ENCODE data around the gene FMO5.
"Not testable (repeated sequence)": the region's sequence is repeated elsewhere in the genome, so short reads cannot be mapped to it uniquely, and the experiment has no call there.

The FMO5 gene

DNA sequence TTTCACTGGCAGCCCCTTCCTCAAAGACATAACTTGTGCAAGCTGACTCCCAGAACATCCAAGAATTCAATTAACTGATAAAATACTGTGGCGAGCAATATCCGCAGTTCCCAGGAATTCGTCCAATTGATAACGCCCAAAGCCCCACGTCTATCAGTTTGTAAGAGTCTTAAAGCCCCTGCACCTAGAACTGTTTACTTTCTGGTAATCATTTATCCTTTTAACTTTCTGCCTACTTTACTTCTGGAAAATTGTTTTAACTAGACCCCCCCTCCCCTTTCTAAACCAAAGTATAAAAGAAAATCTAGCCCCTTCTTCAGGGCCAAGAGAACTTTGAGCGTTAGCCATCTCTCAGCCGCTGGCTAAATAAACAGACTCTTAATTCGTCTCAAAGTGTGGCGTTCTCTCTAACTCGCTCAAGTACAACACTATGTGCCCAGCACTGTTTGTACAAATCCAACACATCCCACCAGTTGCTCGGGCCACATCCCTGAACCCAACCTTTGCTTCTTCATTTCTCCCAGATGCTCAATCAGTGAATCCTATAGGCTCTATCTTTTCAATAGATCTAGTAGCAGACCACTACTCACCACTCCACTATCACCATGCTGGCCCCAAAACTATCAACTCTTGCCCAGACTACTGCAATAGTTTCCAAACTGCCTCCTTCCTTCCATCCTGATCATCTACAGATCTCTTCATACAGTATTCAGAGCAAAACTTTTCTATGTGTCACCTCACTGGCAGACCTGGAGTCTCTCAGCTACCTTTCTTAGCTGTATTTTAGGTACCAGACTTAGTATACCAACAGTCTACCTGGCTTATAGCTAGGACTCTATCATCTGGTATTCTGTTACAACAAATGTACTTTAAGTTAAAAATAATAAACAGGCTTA lies 14.0 kb upstream of the FMO5 start:
- no peak for DNase-seq (ENCODE audit: low spot score)

GRCh38 chr1:147238053-147238902 lies 13.1 kb upstream of the FMO5 start:
- no peak for DNase-seq (ENCODE audit: low spot score)

- DNase-seq (ENCODE audit: low spot score) = no peak
Measured at GRCh38 chr1:147236959-147237791, 12.0 kb upstream of the FMO5 start.

DNA sequence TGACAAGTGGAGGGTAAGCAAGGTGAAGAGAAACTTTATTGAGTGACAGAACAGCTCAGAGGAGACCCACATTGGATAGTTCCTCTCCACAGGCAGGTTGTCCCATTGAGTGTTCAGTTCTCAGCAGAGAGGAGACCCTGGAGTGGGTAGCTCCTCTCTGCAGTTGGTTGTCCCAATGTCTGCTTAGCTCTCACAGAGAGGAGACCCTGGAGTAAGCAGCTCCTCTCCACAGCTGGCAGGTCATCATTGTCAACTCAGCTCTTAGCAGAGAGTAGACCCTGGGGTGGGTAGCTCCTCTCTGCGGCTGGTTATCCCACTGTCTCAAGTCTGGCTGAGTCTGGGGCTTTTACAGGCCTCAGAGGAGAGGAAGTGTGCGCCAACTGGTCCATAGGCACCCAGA lies 11.3 kb upstream of the FMO5 start:
- DNase-seq (ENCODE audit: low spot score) = no peak

GRCh38 chr1:147235822-147236221 lies 10.7 kb upstream of the FMO5 start:
- DNase-seq (ENCODE audit: low spot score) = no peak

DNA sequence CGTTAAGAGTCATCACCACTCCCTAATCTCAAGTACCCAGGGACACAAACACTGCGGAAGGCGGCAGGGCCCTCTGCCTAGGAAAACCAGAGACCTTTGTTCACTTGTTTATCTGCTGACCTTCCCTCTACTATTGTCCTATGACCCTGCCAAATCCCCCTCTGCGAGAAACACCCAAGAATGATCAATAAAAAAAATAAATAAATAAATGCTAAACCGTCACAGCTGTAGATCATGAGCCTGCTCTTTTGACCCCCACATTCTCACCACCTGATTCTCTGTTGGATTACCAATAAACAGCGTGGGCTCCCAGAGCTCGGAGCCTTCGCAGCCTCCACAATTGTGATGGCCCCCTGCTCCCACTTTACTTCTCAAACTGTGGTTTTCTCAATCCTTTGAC lies 8.8 kb upstream of the FMO5 start:
- DNase-seq (ENCODE audit: low spot score) = not testable (repeated sequence)

DNA sequence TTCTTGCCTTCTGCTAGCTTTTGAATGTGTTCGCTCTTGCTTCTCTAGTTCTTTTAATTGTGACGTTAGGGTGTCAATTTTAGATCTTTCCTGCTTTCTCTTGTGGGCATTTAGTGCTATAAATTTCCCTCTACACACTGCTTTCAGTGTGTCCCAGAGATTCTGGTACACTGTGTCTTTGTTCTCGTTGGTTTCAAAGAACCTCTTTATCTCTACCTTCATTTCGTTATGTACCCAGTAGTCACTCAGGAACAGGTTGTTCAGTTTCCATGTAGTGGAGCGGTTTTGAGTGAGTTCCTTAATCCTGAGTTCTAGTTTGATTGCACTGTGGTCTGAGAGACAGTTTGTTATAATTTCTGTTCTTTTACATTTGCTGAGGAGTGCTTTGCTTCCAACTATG lies 5.9 kb upstream of the FMO5 start:
- not testable (repeated sequence) for DNase-seq (ENCODE audit: low spot score)

DNA sequence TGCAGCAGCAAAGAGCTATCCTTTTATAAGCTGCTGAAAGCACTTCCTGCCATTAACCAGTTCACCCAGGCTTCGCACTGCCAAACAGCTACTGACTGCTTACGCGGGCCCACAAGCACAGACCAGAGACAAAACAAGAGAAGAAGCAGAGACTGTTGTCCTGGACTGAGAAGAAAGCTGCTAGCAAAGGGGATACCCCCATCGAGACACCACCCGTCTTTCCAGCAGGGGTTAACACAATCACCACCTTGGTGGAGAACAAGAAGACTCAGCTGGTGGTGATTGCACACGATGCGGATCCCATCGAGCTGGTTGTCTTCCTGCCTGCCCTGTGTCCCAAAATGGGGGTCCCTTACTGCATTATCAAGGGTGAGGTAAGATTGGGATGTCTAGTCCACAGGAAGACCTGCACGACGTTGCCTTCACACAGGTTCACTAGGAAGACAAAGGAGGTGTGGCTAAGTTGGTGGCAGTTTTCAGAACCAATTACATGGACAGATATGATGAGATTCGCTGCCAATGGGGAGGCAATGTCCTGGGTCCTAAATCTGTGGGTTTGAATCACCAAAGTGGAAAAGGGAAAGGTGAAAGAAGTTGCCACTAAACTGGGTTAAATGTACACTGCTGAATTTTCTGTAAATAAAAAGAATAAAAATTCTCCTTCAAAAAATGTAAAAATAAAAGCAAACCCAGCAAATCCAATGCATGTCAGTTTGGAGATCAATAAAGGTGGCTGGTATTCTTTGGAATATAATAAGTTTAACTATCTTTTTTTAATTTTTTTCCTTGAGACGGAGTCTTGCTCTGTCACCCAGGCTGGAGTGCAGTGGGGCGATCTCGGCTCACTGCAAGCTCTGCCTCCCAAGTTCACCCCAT lies 1.2 kb downstream of the FMO5 start:
- no peak for DNase-seq (ENCODE audit: low spot score)

GRCh38 chr1:147218606-147219005 lies 6.5 kb downstream of the FMO5 start:
- DNase-seq (ENCODE audit: low spot score) = no peak

DNA sequence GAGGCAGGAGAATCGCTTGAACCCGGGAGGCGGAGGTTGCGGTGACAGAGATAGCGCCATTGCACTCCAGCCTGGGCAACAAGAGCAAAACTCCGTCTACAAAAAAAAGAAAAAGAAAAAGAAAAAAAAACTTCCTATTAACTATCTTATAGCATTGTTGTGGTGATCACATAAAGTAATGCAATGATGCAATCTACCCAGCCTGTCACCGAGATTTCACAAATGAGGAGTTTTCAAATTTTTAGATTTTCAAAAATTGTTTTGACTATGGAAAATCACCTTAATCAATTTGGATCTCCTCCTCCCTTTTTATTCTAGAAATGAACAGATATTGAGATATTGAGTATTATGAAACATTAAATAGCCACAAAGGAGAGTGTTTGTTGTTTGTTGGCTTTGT lies 8.0 kb downstream of the FMO5 start:
- no peak for DNase-seq (ENCODE audit: low spot score)

GRCh38 chr1:147216124-147216523 lies 9.0 kb downstream of the FMO5 start:
- no peak for DNase-seq (ENCODE audit: low spot score)

- DNase-seq (ENCODE audit: low spot score) = no peak
Measured at GRCh38 chr1:147215540-147215916, 9.6 kb downstream of the FMO5 start.

DNA sequence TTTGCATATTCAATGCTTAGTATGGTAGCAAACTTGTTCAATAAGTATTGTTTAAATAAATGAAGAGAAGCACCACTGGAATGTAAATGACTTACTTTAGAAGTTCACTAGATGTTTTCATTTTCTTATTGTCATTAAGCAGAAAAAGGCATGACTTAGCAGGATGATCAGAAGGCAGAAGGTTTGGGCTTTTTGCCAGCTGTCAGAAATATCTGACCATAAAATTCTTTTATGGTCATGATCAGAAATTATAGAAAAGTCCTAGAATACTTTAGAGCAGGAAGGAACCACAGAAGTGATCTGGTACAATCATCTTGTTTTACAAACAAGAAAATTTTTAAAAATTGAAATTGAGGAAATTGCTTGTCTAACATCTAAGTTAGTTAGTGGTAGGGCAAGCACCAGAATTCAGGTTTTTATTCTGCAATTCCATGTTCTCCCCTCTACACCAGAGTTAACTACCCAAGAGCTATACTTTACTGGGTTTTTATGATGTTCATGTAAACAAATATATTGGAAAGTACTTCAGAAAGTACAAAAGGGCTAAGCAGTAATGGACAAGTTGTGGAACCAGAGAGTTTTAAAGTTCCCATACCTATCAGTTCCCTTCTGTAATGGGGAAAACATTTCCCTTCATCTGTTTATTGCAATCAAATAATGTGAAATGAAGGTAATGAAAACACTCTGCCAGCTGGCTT lies 10.1 kb downstream of the FMO5 start:
- DNase-seq (ENCODE audit: low spot score) = no peak

DNA sequence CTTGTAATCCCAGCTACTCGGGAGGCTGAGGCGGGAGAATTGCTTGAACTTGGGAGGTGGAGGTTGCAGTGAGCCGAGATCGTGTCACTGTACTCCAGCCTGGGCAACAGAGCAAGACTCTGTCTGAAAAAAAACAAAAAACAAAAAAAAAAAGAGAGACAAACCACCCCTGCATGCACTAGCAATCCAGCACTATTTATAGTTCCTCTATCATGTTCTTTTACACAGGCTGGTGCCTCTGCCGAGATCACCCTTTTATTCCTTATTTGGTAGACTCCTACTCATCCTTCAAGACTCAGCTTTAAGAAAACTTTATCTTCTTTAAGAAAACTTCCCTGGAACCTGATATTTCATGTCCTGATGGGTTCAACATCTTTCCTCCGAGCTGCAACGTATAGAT lies 10.8 kb downstream of the FMO5 start:
- no peak for DNase-seq (ENCODE audit: low spot score)

- DNase-seq (ENCODE audit: low spot score) = no peak
Measured at GRCh38 chr1:147213271-147213670, 11.9 kb downstream of the FMO5 start.

GRCh38 chr1:147211577-147211976 lies 13.6 kb downstream of the FMO5 start:
- no peak for DNase-seq (ENCODE audit: low spot score)

GRCh38 chr1:147210987-147211386 lies 14.2 kb downstream of the FMO5 start:
- DNase-seq (ENCODE audit: low spot score) = no peak

DNA sequence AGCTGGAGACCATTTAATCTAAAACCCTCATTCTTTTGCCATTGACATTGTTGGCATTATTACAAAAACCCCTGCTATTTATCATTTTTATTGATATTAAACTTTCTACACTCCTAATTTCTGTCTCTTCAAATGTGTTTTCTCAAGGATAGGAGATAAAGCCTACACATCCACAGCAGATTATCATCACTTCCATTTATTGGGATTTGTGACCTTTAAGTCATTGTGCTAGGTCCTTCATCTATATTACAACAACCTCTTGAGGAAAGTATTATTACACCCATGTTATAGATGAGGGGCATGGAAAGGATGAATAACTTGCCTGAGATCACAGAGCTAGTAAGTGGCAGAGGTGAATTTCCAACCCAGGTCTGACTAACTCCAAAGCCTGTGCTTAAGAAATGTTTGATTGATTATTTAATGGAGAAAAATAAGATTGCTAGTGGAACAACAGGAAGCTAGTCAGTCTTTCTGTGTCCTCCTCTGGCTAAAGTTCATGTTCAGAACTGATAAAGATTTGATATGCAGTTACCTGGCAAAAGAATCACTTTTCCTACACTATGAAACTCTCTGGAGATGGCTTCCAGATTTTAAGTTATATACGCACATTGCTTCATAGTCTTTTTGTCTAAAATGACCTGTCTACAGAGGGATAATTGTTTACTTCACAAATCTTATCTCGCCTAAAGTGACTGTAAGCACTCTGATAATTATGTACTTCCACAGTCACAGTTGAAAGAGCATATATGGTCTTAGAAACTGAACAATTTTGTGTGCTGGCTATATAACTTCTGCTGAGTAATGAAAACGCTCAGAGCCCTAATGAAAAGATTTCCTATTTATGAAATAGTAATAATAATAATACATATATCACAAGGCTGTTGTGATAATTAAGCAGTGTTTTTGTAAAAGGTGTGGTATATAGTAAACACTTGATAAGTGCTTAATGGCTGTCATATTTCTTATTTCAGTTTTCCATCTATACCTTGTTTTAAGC lies 15.0 kb downstream of the FMO5 start:
- DNase-seq (ENCODE audit: low spot score) = no peak

DNA sequence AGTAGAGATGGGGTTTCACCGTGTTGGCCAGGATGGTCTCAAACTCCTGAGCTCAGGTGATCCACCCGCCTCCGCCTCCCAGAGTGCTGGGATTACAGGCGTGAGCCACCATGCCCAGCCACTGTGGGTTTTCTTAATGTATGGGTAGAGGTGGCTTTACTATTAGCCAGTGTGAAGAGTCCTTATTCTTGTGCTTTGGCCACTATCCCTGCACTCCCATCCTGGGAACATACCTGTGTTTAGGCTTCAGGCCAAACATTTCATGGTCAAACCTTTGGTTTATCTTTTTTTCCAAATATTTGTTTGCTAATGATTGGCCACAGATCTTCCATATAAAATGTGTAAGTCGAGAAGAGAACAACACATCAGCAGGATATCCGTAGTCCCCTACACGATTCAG lies 16.5 kb downstream of the FMO5 start:
- DNase-seq (ENCODE audit: low spot score) = no peak
